H1 (cell line): ENCODE measurements around the gene MOB1B. TPM values are rescaled to one million over a fixed set of nuclear protein-coding genes. Genes with fewer than 3 reads are reported as not detected.

Source experiments
- CHD7 ChIP-seq: fragments of 300-600 bp; sonication (generic); IDR thresholded peaks from 2 replicates; pipeline ENCODE4 v1.7.1; 2012; ENCODE audit warnings: low read length, moderate library complexity, mild to moderate bottlenecking, inconsistent platforms; ENCODE audit not compliant: insufficient replicate concordance
- CTCF ChIP-seq, 3 experiments: IDR thresholded peaks; 1 replicate in 2 of 3; 2 replicates in 1 of 3; pipeline versions ENCODE4 v1.5.1 to v1.6.1; 2011; ENCODE audit warnings: low read length in 3 of 3, mild to moderate bottlenecking in 3 of 3, inconsistent platforms in 2 of 3, low read depth in 1 of 3, moderate library complexity in 1 of 3; ENCODE audit not compliant: insufficient read depth in 1 of 3; ENCODE audit errors: control extremely low read depth in 1 of 3
- KDM5A ChIP-seq: fragments of 200-600 bp; IDR thresholded peaks from 2 replicates; pipeline ENCODE4 v1.7.1; 2012; ENCODE audit warnings: mild to moderate bottlenecking, low read length, inconsistent platforms, mixed read lengths
- TAF7 ChIP-seq: optimal IDR thresholded peaks from 2 replicates; pipeline ENCODE3; 2011; ENCODE audit warnings: low read depth, mild to moderate bottlenecking, inconsistent platforms, low read length, moderate library complexity, borderline replicate concordance
- USF2 ChIP-seq: IDR thresholded peaks from 2 replicates; pipeline ENCODE4 v1.6.1; 2011; ENCODE audit warnings: low read length, improper control_type of control experiment
- polyA plus RNA-seq, 7 experiments: library from polyadenylated mRNA; depleted of rRNA in 3 of 7; stranded (reverse) in 5 of 7; unstranded in 2 of 7; fragments of >200 nt in 5 of 7; fragments of 200-250 nt in 2 of 7; gene quantifications; 1 replicate in 5 of 7; 2 replicates in 1 of 7; 4 replicates in 1 of 7; pipeline versions ENCODE4 v1.2.1 to v1.2.3, GENCODE V29; 2011 to 2013; ENCODE audit warnings: missing spikeins in 2 of 7, mixed read lengths in 2 of 7
- total RNA-seq: library from RNA; stranded (reverse); fragmentation: NEBNext Ultra II Directional; extraction: Animal tissue kit (Norgen Biotek cat#: 25700); gene quantifications from 2 replicates; pipeline ENCODE4 v1.2.1, GENCODE V29; 2021

Gene MOB1B
- total and polyA plus RNA-seq, 2 of the 8 experiments (the other 6 are each of a cell fraction or from before 2014, with no cell fraction given), result 3.8 to 33.5 TPM

- TF ChIP-seq CHD7, result no peak
- TF ChIP-seq USF2, result no peak
- TF ChIP-seq CTCF (IDR thresholded peaks at IDR 0.05; ENCODE audit: control extremely low read depth in 1 of 3, insufficient read depth in 1 of 3, low read depth in 1 of 3, low read length in 3 of 3), result no peak
- TF ChIP-seq KDM5A, result no peak
- TF ChIP-seq TAF7, result no peak
- TF ChIP-seq, all 59 proteins: peak for 0
Observed at GRCh38 chr4:71008196-71008595, 106.0 kb downstream of the MOB1B start (continued).
